Activated CD8-positive, alpha-beta T cell treated with anti-CD3 and anti-CD28 coated beads for 36 hours (primary cell): Measurements from ENCODE around the gene SMIM38. TPM values are rescaled to one million over a fixed set of nuclear protein-coding genes. Genes with fewer than 3 reads are reported as not detected.

Experiments
- ATAC-seq: fragments of 200-7000 bp; cut with Tn5 transposase; one replicate; pipeline ENCODE4 v1.10.0; 2021; ENCODE audit warnings: mild to moderate bottlenecking, moderate library complexity
- CTCF ChIA-PET: fragments of 350-600 bp; sonication (Branson Sonifier 250); formaldehyde crosslinking; loops from one replicate; lab custom pipeline; 2021; ENCODE audit warnings: antibody characterized with exemption; lab: Charles Lee
- POLR2A ChIA-PET: fragments of 350-600 bp; sonication (Branson Sonifier 250); formaldehyde crosslinking; loops from one replicate; lab custom pipeline; 2021; ENCODE audit warnings: antibody characterized with exemption; lab: Charles Lee
- DNase-seq: peaks from one replicate; pipeline ENCODE4 v3.0.0-alpha.2; 2020
- H3K27ac Mint-ChIP-seq: one replicate; pipeline ENCODE4 v1.8.0; 2021; ENCODE audit warnings: mild to moderate bottlenecking, mixed read lengths
- H3K27me3 Mint-ChIP-seq: one replicate; pipeline ENCODE4 v1.8.0; 2021; ENCODE audit warnings: mixed read lengths
- H3K36me3 Mint-ChIP-seq: one replicate; pipeline ENCODE4 v1.8.0; 2021; ENCODE audit warnings: low read depth, mixed read lengths
- H3K4me1 Mint-ChIP-seq: one replicate; pipeline ENCODE4 v1.8.0; 2021; ENCODE audit warnings: low read depth, mixed read lengths
- H3K4me3 Mint-ChIP-seq: one replicate; pipeline ENCODE4 v1.8.0; 2021; ENCODE audit warnings: mild to moderate bottlenecking, moderate library complexity, mixed read lengths
- H3K9me3 Mint-ChIP-seq: one replicate; pipeline ENCODE4 v1.8.0; 2021; ENCODE audit warnings: mixed read lengths
- intact Hi-C: fragments of 100-400 bp; cut with micrococcal nuclease; formaldehyde crosslinking; loops from one replicate; pipeline ENCODE4 v1.10.0; 2022
- total RNA-seq, 2 experiments: library from RNA; stranded (reverse); gene quantifications; one replicate each; pipeline ENCODE4 v1.2.3, GENCODE V29; 2021
- TF ChIP-seq, protein P1 (sequence below): fragments of 200-600 bp; IDR thresholded peaks from one replicate; pipeline ENCODE4 v1.8.0; 2022; ENCODE audit warnings: antibody characterized with exemption, mild to moderate bottlenecking

SMIM38 gene
- total RNA-seq, 2 experiments from 2014 or later = 0.31 to 0.77 TPM

DNA sequence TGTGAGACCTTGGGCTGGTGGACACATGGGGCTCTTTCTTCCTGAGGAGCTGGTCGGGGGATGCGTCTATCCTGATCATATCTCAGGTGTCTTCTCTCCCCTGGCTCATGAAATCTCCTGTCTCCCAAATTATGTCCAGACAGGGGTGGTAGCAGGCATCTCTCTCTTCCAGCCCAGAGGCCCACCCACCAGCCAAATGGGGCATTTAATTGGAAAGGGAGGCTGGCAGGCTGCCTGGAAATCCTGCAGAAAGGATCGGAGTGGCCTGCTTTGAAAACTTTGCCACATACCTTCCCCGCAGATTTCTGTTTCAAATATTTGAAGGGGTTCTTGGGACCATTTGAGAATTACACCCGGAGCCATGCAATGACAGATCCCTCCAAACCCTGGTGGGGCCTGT, 37.4 kb downstream of the SMIM38 start:
- DNase-seq = no peak
- ATAC-seq = no peak
- peaks cover 11% of the 10 kb centered on the region for H3K9me3 Mint-ChIP-seq
- ChIA-PET POLR2A (interaction anchor here (1.6 kb wide), 1 partner anchor 12 kb away, joined by 3 read pairs; no protein-coding TSS in a partner anchor), CTCF (interaction anchor here (1.3 kb wide), 1 partner anchor 9 kb away, joined by 3 read pairs; no protein-coding TSS in a partner anchor)
- H3K27me3 Mint-ChIP-seq = no peaks in the 10 kb centered on the region
- peaks cover 2% of the 10 kb centered on the region for H3K4me1 Mint-ChIP-seq
- H3K27ac Mint-ChIP-seq = no peak overlapping the region
- TF ChIP-seq, protein P1, sequence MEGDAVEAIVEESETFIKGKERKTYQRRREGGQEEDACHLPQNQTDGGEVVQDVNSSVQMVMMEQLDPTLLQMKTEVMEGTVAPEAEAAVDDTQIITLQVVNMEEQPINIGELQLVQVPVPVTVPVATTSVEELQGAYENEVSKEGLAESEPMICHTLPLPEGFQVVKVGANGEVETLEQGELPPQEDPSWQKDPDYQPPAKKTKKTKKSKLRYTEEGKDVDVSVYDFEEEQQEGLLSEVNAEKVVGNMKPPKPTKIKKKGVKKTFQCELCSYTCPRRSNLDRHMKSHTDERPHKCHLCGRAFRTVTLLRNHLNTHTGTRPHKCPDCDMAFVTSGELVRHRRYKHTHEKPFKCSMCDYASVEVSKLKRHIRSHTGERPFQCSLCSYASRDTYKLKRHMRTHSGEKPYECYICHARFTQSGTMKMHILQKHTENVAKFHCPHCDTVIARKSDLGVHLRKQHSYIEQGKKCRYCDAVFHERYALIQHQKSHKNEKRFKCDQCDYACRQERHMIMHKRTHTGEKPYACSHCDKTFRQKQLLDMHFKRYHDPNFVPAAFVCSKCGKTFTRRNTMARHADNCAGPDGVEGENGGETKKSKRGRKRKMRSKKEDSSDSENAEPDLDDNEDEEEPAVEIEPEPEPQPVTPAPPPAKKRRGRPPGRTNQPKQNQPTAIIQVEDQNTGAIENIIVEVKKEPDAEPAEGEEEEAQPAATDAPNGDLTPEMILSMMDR = no peak
- intact Hi-C loops = no loop called here
- no peak overlapping the region for H3K4me3 Mint-ChIP-seq
- H3K36me3 Mint-ChIP-seq = no peaks in the 10 kb centered on the region

DNA sequence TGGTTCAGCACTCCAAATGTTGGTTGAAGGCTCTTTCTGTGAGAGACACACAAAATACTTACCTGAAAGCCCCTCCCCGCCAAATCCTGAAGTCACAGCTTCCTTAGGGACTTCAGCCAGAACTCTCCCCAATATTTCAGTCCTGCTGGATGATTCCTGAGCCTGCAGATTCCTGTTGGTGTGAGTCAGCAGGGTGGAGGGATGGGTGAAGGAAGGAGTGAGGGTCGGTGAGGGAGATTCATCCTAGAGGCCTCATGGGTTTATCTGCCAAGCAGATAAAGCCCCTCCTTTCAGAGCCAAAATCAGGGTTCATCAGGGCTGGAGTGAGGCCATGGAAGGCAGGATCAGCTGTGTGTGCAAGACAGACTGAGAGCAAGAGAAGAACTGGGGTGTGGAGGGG, 37.9 kb downstream of the SMIM38 start:
- Mint-ChIP-seq H3K9me3 (peaks cover 8% of the 10 kb centered on the region), H3K36me3 (no peaks in the 10 kb centered on the region), H3K27ac (no peak overlapping the region), H3K4me1 (peaks cover 2% of the 10 kb centered on the region), H3K4me3 (no peak overlapping the region), H3K27me3 (peaks cover under 1% of the 10 kb centered on the region)
- ChIA-PET CTCF (interaction anchor here (1.3 kb wide), 1 partner anchor 10 kb away, joined by 3 read pairs; no protein-coding TSS in a partner anchor), POLR2A (interaction anchor here (1.6 kb wide), 1 partner anchor 12 kb away, joined by 3 read pairs; no protein-coding TSS in a partner anchor)
- TF ChIP-seq, protein P1 = no peak
- DNase-seq (no peak), ATAC-seq (no peak)
- intact Hi-C loops = no loop called here

DNA sequence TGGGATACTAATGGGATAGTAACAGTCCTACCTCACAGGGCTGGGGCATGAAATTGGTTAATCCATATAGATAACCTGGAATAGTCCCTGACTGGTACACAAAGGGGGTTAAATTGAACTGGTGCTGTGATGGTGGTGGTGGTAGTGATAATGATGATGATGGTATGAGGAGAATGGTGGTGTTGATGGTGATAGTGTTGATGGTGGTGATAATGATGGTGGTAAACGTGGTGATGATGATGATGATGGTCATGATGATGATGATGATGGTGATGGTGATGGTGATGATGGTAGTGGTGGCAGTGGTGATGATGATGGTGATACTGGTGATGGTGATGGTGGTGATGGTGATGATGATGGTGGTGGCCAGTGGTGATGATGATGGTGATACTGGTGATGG, 38.7 kb downstream of the SMIM38 start:
- H3K4me3 Mint-ChIP-seq = no peak overlapping the region
- DNase-seq (no peak), ATAC-seq (no peak)
- TF ChIP-seq, protein P1 = no peak
- H3K4me1 Mint-ChIP-seq = peaks cover 5% of the 10 kb centered on the region
- POLR2A ChIA-PET = no interaction called here
- H3K9me3 Mint-ChIP-seq = peaks cover 5% of the 10 kb centered on the region
- CTCF ChIA-PET = no interaction called here
- H3K27ac Mint-ChIP-seq = no peak overlapping the region
- H3K36me3 Mint-ChIP-seq = no peaks in the 10 kb centered on the region
- peaks cover 2% of the 10 kb centered on the region for H3K27me3 Mint-ChIP-seq
- intact Hi-C loops = no loop called here

DNA sequence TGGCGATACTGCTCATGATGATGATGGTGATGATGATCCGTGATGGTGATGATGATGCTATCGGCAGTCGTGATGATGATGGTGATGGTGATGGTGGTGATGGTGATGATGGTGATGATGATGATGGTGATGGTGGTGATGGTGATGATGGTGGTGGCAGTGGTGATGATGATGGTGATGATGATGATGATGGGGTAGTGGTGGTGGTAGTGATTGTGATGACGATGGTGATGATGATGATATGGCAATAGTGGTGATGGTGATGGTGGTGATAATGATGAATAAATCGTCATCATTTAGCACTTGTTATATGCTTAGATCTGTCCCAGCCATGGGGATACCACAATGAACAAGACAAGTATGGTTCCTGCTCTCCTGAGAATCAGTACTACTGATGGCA, 39.2 kb downstream of the SMIM38 start:
- H3K9me3 Mint-ChIP-seq = peaks cover 5% of the 10 kb centered on the region
- TF ChIP-seq, protein P1 = no peak

DNA sequence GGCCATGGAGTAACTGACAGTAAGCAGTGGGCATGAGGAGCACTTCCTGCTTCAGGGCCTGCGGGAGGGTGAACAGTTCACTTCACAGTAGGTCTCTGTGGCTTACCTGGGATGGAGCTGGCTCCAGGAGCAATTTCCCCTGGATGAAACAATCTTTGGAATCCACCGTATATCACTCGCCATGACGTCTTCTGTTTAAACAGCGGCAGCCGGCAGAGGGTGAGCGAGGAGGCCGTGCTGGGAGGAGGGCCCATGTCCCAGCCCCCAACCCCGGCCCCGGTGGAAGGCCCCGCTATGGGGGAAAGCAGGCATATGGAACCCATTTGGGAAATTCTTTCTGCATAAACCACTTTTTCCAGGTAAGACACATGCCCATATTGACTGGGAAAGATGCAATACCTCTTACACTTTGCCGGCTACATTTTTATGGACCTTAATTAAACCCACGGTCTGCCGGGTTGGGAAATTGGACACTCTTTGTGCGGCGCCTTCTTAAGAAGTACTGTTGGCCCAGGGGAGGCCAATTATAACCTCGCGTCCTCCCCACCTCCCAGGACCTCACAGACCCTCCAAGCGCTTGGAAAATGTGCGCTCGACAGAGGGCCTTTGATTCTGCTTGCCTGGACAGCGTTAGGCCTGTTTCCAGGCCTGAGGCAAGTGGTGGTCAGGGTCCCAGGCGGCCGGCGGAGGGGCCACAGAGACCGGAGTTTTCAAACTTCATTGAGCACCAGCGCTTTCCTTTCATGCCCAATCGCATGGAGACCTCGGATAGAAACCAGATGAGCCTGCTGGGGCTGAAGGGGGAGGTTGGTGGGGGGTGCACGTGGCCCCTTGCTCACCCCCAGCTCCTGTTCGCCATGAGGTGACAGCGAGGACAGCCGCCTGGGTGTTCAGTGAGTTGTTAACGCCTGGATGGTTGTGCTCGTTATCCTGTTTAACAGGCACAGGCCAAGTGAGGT, 40.4 kb downstream of the SMIM38 start:
- ChIA-PET POLR2A (no interaction called here), CTCF (no interaction called here)
- TF ChIP-seq, protein P1 = no peak
- no peak overlapping the region for H3K4me3 Mint-ChIP-seq
- no peak overlapping the region for H3K27ac Mint-ChIP-seq
- ATAC-seq (no peak), DNase-seq (no peak)
- H3K4me1 Mint-ChIP-seq = peaks cover 9% of the 10 kb centered on the region
- no peaks in the 10 kb centered on the region for H3K36me3 Mint-ChIP-seq
- intact Hi-C loops = no loop called here
- peaks cover 2% of the 10 kb centered on the region for H3K27me3 Mint-ChIP-seq
- H3K9me3 Mint-ChIP-seq = peaks cover 5% of the 10 kb centered on the region

More for the DNA sequence above, 39.2 kb downstream of the SMIM38 start:
- no peak overlapping the region for H3K27ac Mint-ChIP-seq
- CTCF ChIA-PET = no interaction called here
- peaks cover 9% of the 10 kb centered on the region for H3K4me1 Mint-ChIP-seq
- no peak overlapping the region for H3K4me3 Mint-ChIP-seq
- DNase-seq = no peak
- H3K36me3 Mint-ChIP-seq = no peaks in the 10 kb centered on the region
- peaks cover 2% of the 10 kb centered on the region for H3K27me3 Mint-ChIP-seq
- POLR2A ChIA-PET = no interaction called here
- ATAC-seq = no peak
- intact Hi-C loops = no loop called here
